COLO668 (cell line): ENCODE data around the gene TTC13.
A peak's percentile ranks its signal among the peaks of the same experiment; 100 is the strongest.

Source experiments
- DNase-seq: peaks from one replicate; lab custom pipeline; 2025; ENCODE audit not compliant: unreplicated experiment; lab: John Stamatoyannopoulos, UW

Gene TTC13

GRCh38 chr1:230957580-230957989 is 21.1 kb downstream of the TTC13 start:
- DNase-seq = no peak

DNA sequence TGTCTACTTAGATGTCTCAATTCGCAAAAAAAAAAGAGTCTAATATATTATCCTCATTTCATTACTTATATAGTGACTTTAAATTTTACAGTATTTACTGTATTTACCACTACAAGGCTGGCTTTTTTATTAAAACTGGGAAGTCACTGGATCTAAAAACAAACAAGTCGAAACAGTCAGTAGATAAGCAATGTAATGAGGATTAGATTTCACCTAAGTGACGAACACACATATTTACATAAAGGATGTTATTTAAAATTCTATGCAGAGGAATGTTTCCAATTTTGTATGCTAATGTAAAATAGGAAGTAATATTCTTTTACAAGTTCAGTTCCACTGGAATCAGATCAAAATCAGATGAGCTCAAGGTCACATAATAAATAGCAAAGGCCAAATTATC is 28.3 kb downstream of the TTC13 start:
- DNase-seq = no peak

GRCh38 chr1:230948903-230949302 is 29.8 kb downstream of the TTC13 start:
- no peak for DNase-seq

- DNase-seq = no peak
Measured at GRCh38 chr1:230948301-230948700, 30.4 kb downstream of the TTC13 start.

GRCh38 chr1:230943048-230943593 is 35.5 kb downstream of the TTC13 start:
- no peak for DNase-seq

- DNase-seq = no peak
Measured at GRCh38 chr1:230940848-230941247, 37.8 kb downstream of the TTC13 start.

GRCh38 chr1:230939806-230940489 is 38.7 kb downstream of the TTC13 start:
- no peak for DNase-seq

GRCh38 chr1:230938924-230939368 is 39.7 kb downstream of the TTC13 start:
- DNase-seq = no peak

DNA sequence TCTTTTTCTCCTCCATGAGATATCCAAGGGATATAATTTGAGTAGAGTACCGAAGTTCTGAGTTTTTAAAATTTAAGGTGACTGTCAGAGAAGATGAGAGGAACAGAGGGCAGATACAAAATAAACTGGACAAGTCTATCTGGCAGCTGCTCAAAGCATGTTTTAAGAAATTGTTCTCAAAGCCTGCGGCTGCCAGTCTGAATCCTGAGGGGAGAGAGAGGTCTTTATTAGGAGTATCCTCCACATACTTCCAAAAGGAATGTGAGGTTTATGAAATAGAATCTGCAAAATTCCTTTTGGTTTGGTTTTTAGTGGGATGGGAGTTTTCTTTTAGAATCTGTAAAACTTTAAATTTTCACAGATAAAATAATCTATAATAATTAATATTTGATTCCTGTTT is 41.3 kb downstream of the TTC13 start:
- no peak for DNase-seq

GRCh38 chr1:230936475-230936874 is 42.2 kb downstream of the TTC13 start:
- DNase-seq = no peak

GRCh38 chr1:230935852-230936251 is 42.8 kb downstream of the TTC13 start:
- DNase-seq = no peak

DNA sequence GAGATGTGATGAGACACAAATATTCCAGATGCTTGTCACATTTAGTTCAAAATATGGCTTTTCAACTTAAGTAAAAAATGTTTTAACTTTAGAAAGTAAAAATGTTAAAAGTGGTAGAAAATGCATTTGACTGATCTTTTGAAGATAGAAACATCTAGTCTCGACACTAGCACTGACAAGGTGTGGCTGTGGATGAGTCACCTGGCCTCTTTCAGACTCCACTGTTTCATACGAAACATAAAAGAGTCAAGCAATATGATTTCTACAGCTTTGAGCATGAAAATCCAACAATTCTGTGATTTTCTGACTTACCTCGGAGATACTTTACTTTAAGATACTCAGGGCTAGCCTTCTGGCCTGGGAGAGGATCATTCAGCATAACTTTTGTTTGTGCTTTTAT is 47.7 kb downstream of the TTC13 start:
- DNase-seq = no peak

DNA sequence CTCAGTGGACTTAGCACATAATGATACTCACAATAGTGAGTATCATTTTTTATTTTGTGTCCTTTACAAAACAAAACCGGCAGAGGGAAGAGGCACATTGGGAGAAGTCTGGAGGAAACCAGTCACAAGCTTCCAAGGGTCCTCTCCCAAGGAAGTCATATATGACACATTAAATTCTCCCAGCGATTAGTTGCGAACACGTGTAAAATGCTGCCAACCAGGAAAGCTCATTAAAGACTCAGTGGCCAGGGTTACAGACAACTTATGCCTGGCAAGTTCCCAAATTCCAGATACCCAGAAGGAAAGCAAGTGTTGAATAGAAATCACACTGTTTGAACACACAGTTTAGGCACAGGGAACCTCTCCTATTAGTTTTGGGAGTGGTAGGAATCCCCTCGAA is 52.5 kb downstream of the TTC13 start:
- DNase-seq = no peak

- no peak for DNase-seq
Measured at GRCh38 chr1:230925608-230926007, 53.1 kb downstream of the TTC13 start.

DNA sequence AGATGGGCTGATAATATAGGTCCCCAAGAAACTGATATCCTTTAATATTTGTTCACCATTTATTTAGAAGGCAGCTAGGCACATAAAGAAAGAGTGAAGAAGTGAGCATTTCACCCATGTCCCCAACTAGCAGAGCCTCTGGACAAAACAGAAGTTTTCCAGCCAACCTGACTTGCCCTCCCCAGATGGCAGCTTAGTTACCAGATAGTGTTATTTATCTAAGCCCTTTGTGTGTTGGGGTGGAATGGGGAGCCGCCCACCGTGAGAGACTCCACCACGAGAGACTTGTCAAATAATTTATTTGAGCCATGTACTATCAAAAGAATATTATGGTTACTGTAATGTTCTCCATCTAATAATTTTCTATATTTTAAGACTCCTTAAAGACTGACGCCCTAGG is 55.5 kb downstream of the TTC13 start:
- no peak for DNase-seq

DNA sequence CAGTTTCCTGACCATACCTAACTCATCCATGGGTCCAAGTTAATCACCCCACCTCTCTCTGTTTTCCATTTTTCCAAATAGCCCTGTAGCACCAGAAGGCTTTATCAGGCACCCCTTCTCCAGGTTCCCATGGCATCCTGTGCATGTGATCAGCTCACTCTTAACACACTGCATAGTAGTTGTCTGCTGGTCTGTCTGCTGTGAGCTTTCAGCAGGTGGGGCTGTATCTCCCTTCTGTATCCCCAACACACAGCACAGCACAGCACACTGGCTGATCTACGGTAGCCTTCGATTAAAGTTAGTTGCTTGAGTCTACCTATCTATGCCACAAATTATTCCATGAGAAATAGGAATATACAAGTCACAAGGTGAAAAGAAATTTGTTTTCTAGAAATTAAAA is 56.0 kb downstream of the TTC13 start:
- DNase-seq = no peak

GRCh38 chr1:230919207-230919606 is 59.5 kb downstream of the TTC13 start:
- no peak for DNase-seq

DNA sequence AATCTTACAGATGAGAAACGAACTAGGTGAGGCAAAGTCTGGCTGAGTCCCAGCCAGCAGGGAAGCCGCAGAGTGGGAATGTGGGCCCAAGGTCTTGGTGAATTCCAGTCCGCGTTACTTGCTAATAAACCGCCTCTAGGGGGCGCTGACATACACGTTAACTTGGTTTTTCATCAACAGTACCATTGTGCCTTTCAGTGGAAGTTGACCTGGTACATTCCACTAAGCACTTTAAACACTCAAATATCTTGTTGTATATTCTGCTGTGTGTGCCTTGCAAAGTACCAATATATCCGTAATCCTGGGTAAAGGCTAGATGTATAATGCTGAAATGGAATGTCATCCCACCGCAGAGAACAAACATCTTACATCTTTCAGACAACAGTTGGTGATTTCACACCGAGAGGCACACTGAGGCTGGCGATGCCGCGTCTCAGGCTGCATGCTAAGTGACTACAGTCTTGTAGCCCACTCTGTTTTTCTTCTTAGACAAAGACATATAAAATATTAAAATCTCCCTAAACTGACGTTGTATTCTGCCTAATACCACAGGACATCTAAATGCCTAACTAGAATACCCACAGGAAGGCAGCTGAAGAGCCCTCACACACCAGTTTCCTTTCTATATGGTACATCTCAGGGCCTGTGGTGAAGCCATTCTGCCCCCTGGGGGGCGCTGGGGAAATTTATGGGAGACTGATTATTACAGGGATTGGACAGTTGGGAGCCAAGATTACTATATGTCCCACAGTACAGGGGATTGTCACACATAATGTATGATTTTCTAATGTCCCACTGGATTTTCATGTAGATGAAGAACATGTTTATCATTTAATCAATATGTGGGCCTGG is 61.2 kb downstream of the TTC13 start:
- DNase-seq = peak; percentile 81

- no peak for DNase-seq
Measured at GRCh38 chr1:230916587-230917283, 61.9 kb downstream of the TTC13 start.

DNA sequence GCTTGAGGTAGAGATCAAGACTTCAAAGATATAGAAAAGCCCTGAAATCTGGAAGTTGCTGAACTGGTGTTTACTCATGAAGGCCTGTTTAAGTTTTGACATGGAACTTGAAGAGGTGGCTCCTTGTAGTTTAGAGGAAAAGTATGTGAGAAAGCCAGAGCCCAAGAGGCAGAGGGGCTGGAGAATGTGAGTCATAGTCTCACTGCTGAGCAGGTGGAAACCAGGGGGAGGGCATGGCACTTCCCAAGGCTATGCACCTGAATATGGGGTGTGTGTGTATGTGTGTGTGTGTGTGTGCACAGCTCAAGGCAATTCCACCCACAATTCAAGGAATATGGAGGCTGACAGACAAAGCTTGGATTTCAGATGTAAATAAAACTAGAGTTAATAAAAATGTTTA is 63.6 kb downstream of the TTC13 start:
- no peak for DNase-seq

- no peak for DNase-seq
Measured at GRCh38 chr1:230913496-230913895, 65.2 kb downstream of the TTC13 start.

GRCh38 chr1:230910755-230911117 is 67.9 kb downstream of the TTC13 start:
- no peak for DNase-seq
